GM11168 (cell line): ENCODE measurements around the gene ZNF853.
"Not testable (repeated sequence)": the region's sequence is repeated elsewhere in the genome, so short reads cannot be mapped to it uniquely, and the experiment has no call there.

Source experiments
- in situ Hi-C: fragments of 300-500 bp; cut with MboI; formaldehyde crosslinking; loops from one replicate; pipeline ENCODE4 v1.12.0; 2022; ENCODE audit warnings: low sequenced_read_pairs; ENCODE audit not compliant: unreplicated experiment

Gene ZNF853

DNA sequence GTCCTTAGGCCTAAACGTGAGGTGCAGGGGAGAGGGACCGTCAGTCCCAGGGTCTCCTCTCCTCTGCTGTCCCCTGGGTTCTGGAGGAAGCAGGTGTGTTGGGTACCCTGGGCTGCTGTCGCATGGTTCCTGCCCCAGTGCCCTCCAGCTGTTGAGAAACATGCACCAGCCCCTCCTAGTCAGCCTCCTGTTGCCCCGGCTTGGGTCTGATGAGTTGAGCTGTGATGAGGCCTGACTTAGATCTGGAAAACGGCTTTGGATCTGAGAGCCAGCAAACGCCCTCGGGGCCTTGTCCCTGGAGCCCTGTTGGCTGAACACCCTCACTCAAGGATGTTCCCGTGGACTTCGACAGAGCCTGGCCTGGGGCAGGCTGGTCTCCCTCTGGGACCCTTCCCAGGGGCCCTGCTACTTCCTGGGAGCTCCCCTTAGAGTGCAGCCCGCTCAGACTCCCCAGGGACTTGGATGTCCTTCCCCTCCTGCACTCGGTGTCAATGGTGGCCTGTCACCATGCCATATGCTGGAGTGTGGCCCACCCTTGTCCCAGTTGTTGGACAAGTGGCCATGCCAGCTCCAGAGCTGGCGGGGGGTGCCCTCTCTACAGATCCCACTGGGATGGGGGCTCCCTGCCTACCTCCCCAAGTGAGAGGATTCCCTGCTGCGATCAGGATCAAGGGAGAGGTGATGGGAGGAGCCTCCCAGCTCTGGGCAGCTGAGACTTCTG, 34.0 kb downstream of the ZNF853 start:
- in situ Hi-C loops, result no loop called here

DNA sequence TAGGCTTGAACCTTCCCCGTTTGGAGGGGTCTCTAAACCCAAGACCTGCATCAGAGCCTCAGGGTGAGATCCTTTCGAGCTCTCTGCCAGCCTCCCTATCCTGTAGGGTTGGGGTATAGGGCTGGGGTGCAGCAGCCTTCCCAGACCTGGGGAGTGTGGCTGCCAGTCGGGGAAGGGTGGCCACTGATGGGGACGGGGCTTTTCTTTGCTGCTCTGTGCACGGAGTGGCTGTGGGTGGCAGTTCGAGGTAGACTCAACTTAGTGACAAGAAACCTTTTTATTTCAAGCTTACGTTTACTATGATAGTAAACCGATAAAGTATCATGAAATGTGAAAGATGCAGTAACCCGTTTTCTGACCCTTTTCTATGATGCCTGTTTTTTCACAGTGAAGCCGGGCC, 34.7 kb downstream of the ZNF853 start:
- in situ Hi-C loops, result no loop called here

DNA sequence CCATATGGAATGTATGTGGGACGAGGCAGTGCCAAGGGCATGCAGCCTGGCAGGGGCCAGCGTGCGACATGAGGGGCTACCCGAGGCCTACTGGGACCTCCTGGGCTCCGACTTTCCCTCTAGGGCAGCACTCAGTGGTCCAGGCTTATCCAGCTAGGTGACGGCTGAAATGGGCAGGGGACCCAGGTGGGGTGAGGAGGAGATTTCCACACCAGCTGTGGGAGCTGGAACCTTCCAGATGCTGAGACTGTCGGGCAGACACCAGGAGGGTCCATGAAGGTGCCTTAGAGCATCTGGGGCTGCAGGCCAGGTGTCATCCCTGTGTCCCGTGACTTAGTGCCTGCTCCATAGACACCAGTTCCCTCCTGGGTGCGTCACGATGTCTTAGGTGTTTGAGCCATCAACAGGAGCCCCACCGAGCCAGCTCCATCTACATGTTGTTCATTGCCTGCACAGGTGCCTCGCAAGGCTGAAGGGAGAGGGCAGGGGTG, 35.2 kb downstream of the ZNF853 start:
- in situ Hi-C loops, result no loop called here

DNA sequence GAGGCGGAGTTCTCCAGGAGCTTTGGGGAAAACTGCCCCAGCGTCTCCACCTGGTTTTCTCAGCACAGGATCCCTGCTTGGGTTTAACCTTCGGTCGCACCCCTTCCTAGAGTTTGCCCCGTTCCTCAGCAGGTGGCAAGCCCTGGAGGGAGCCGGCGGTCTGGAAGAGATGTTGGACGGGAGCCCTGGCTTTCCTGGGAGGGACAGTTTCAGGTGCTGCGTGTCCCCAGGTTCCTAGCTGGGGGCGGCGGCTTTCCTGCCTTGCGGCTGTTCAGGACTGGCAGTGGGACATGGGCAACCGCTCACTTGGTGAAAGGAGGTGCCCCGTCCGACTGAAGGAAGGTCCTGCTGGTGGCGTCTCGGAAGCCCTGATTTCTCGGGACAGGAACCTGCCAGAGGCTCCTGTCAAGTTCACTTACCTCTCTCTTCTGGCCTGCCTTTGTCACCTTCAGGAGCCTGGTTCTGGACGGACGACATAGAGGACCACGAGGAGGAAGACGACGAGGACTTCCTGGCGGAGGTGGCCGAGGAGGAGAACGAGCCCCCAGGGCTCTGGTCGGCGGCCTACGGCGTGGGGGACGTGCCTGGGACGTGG, 36.5 kb downstream of the ZNF853 start:
- in situ Hi-C loops, result no loop called here

DNA sequence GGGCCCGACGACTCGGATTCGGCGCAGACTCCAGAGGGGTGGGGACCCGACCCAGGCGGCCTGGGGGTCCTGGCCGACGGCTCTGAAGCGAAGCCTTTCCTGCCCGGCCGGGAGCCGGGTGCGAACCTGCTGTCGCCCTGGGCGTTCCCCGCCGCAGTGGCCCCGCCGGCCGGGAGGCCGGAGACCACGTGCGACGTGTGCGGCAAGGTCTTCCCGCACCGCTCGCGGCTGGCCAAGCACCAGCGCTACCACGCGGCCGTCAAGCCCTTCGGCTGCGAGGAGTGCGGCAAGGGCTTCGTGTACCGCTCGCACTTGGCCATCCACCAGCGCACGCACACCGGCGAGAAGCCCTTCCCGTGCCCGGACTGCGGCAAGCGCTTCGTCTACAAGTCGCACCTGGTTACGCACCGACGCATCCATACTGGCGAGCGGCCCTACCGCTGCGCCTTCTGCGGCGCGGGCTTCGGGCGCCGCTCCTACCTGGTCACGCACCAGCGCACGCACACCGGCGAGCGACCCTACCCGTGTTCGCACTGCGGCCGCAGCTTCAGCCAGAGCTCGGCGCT, 37.1 kb downstream of the ZNF853 start:
- in situ Hi-C loops, result no loop called here

DNA sequence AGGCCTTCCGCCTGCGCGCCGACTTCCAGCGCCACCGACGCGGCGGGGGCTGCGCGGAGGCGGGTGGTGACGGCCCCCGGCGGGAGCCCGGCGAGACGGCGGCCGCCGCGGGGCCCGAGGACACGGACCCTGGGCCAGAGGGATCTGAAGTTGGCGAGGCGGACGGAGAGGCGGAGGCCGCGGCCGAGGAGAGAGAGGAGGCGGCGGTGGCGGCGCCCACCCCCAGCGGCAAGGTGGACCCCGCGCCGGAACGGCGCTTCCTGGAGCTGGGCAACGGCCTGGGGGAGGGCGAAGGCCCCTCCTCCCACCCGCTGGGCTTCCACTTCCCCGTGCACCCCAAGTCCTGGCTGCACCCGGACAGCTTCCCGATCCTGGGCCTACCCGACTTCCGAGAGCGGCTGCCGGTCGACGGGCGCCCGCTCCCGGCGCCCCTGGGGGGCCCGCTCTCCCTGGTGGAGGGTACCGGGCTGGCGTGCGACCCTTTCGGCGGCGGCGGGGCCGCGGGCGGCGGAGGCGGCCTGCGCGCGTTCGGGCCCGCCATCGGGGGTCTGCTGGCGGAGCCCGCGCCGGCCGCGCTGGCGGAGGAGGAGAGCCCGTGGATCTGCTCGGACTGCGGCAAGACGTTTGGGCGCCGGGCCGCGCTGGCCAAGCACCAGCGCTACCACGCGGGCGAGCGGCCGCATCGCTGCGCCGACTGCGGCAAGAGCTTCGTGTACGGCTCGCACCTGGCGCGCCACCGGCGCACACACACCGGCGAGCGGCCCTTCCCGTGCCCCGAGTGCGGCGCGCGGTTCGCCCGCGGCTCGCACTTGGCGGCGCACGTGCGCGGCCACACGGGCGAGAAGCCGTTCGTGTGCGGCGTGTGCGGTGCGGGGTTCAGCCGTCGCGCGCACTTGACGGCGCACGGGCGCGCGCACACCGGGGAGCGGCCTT, 37.9 kb downstream of the ZNF853 start:
- in situ Hi-C loops, result no loop called here

DNA sequence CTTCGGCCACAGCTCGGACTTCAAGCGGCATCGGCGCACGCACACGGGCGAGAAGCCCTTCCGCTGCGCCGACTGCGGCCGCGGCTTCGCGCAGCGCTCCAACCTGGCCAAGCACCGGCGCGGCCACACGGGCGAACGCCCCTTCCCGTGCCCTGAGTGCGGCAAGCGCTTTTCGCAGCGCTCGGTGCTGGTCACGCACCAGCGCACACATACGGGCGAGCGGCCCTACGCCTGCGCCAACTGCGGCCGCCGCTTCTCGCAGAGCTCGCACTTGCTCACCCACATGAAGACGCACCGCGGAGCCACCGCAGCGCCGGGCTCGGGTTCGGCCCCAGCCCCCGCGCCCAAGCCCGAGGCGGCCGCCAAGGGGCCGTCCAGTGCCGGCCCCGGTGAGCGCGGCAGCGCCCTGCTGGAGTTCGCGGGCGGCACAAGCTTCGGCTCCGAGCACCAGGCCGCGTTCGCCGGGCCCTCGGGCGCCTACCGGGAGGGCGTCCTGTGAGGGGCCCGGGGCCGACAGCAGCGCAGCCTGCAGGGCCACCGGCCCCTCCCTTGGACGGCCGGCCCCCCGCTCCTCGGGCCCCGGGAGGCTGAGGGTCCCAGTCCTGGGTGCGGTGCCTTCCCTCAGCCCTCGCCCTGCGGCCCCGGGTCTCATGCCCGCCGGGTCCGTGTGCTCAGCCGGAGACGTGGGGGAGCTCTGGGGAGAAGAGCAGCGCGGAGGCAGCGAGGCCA, 38.9 kb downstream of the ZNF853 start:
- in situ Hi-C loops, result no loop called here

DNA sequence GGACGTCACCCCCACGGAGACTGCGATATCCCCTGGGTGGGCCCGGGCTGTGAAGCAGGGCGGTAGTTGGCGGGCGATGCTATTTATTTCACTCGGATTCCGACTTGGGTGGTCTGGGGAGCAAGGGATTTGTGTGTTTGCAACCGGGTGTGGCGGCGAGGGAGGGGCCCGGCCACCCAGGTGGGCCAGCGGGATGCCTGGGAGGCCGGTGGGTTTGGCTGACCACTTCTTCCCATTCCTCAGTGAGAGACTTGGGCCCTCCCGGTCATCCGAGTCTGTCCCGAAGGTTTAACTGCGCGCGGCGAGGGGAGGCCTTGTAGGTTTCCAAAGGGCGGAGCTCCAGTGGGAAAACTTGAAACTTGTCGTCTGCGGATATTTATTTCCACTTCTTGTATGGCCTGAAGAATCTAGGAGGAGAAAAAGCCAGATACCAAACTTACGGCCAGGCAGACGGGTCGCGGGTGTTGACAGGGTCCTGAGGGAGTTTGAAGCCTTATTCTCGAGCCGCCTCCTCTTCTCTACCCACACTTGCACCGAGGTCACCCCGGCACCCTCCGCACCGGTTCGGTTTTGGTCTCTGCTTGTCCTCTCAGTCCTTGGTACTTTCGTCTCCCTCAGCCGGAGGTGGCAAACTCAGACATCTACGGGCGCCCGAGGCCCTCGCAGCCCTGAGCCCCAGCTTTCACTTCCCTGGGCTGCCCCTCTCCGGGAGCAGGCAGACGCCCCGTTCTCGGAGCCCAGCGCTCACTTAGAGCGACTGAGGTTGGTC, 39.6 kb downstream of the ZNF853 start:
- in situ Hi-C loops, result no loop called here

DNA sequence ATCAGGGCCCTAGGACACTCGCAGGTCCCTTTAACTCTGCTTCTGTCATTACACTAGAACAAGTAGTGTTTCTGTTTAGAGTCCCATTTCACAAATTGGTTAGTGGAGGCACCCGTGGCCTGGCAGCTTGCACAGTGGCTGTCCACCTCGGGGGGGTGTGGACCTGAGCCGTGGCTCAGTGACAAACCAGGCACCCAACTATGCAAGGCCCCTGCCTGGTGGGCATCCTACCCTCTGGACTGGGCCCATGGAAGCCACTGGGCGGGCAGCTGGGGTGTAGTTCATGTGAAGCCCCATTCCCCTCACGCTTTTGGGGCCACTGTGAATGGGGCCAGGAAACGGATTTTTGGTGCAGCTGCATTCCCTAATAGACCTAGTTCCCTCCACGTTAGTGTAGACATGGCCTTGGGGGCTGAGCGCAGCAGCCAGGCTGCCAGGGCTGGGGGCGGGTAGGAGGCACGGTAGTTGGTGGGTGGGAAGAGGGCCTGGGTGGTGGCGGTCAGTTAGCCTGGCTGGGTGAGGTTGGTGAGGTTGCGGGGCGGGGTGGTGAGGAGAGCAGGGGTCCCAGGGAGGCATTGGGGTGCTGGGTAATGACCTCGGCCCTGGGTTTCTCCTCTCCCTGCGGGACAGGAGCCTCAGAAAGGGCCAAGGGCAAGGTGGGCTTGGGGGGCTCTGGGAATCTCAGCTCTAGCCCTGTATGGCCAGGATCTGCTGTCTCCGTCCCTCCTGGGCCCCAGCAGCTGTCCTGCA, 40.4 kb downstream of the ZNF853 start:
- in situ Hi-C loops, result no loop called here

DNA sequence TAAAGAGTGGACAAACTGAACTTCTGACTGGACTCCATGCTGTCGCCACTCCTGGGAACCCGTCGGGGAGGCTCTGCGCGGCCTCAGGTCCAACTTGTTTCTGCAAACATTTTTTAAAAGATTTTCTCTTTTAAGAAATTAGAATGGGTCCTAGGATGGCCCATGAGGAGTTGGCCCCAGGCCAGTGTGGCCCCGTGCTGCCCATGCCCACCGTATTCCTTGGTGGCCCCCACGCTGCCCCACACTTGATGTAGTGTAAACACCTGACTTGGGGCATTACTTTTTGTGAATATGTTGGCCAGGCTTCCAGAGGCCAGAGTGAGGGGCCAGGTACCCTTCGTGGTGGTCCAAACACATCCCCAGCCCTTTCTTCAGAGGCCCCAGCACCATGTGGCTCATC, 41.0 kb downstream of the ZNF853 start:
- in situ Hi-C loops, result no loop called here

DNA sequence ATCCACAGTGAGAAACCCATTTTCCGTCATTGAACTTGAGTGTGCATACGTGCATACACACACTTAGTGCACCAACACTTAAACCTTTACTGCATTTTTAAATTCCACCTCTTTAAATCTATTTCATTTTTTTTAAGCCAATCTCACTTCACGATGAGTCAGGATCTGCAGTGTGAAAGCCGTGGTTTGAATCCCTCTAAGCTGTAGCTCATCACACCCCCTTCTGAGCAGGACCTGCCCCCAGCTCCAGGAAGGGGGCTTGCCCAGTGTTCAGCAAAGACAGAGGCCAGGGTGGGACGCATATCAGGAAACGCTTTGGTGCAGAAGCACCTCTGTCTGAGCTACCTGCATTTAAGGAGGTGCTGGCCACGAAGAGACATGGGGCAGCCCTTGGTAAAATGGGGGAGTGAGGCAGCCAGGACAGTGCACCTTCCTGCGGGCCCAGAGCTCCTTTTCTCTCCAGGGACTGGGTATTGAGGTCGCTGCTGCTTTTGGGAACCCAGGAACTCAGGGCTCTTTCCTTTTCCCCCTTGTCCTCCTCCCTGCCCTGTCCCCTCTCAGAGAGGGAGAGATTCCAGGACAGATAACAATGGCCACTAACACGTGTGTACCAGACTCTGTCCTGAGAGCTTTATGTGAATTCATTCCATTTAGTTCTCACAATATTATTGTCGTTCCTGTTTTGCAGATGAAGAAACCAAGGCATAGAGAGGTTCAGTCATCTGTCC, 43.4 kb downstream of the ZNF853 start:
- in situ Hi-C loops, result no loop called here

DNA sequence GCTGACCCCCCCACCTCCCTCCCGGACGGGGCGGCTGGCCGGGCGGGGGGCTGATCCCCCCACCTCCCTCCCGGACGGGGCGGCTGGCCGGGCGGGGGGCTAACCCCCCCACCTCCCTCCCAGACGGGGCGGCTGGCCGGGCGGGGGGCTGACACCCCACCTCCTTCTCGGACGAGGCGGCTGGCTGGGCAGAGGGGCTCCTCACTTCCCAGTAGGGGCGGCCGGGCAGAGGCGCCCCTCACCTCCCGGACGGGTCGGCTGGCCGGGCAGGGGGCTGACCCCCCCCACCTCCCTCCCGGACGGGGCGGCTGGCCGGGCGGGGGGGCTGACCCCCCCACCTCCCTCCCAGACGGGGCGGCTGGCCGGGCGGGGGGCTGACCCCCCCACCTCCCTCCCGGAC, 55.4 kb downstream of the ZNF853 start:
- in situ Hi-C loops, result not testable (repeated sequence)
